Astrocyte (in vitro differentiated cells and primary cell): ENCODE data around the gene MPP3.

ENCODE experiments used
- CTCF ChIP-seq: IDR thresholded peaks from 2 replicates; pipeline ENCODE4 v1.5.1; 2011; ENCODE audit warnings: low read depth, mild to moderate bottlenecking, inconsistent platforms, low read length, moderate library complexity; ENCODE audit not compliant: insufficient read depth
- EZH2 ChIP-seq: IDR thresholded peaks from 2 replicates; pipeline ENCODE4 v1.6.1; 2012; ENCODE audit warnings: mild to moderate bottlenecking, low read length, inconsistent platforms; ENCODE audit not compliant: insufficient read depth

- TF ChIP-seq CTCF (no peak), EZH2 (no peak)
These were observed 7.4 kb downstream of the MPP3 start for GRCh38 chr17:43825567-43825966.
